GM21786 (cell line): ENCODE results near the gene MMP10.

Experiments
- ATAC-seq: cut with Tn5 transposase; IDR thresholded peaks from one replicate; pipeline ENCODE4 v1.9.1; 2021; ENCODE audit not compliant: unreplicated experiment

The MMP10 gene

GRCh38 chr11:102780491-102780918 is at the start of gene MMP10:
MMP10 (minus strand) TSS chr11:102780628; CDS start chr11:102780591, 37 bp downstream.
- no peak for ATAC-seq

DNA sequence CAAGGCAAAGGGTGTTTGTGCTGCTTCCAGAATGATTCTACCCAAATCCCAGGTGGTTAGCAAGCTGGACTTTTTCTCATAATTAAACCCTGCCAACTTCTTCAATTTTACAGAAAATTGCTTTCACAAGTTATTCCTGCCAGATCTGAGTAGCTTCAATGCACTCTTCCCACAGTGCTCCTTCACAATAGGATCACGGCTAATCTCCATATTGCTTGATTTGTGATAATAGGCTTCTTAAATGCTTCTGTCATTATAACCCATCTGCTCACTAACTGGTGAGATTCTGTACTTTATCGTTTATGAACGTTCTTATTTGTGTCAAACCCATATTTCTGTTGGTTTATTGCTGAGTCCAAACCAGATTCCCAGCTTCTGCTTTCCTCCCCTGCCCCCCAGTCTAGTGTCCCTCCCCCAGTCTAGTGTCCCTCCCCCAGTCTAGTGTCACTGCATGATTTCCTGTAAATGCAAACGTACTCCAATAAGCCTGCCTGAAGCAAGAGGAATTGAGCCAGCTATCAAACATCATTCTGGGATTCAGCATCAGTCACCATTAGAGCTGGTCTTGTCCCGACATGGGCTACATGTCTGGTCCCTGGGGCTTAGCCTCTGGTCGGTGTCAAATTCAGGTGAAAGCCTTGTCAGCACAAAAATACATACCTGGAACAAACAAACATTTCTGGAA is 49.0 kb upstream of the MMP10 start:
- ATAC-seq: no peak

- no peak for ATAC-seq
Measured at GRCh38 chr11:102824556-102824955, 44.1 kb upstream of the MMP10 start.

GRCh38 chr11:102819491-102819890 is 39.1 kb upstream of the MMP10 start:
- no peak for ATAC-seq

DNA sequence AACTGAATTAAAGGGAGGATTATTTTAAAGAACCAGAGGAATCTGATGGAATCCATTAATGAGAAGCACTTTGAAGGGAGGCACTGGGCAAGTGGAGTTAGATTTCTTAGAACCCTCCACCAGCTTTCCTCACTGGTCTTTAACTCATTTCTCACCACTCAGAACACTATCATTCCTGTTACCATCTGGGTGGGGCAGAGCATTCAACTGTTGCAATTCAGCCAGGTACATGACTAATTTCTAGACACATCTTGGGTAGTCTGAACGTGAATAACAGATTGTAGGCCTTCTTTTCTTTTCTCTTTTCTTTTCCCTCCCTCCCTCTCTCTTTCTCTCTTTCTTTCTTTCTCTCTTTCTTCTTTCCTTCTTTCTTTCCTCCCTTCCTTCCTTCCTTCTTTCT is 33.1 kb upstream of the MMP10 start:
- no peak for ATAC-seq

DNA sequence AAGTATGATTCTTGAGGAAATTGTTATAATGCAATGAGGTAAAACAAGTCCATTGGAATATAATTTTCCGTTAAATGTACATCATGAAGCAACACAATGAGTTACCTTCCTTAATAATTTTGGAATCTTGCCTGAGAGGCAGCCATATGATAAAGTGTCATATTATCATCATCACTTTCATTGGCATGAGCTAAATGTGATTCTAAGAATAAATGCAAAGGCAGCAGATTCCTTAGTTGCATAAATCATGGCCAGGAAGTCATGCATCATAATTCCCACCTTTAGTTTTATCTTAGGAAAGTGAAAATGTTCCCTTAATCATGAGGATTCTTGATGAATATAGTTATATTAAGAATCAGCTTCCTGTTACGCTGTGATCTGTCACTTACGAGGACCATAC is 31.8 kb upstream of the MMP10 start:
- ATAC-seq: no peak

GRCh38 chr11:102810950-102811660 is 30.7 kb upstream of the MMP10 start:
- ATAC-seq: no peak

- no peak for ATAC-seq
Measured at GRCh38 chr11:102809971-102810370, 29.5 kb upstream of the MMP10 start.

DNA sequence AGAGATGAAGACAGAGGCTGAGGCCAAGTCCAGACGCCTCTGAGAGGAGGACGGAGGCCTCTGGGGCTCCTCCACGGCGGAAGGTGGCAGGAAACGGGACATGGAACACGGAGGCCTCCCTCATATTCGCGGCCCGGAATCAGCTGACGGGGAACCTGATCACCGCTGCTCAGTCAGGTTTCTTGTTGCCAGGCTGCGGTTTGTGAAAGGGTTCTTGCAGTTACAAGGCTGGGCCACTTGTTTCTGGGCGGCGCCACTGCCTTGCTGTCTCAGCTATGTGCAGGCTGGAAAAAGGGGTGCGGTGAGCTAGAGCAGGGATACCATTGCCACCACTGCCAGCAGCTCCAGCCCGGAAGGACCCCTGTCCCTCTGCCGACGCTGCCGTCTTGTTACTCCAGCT is 27.5 kb upstream of the MMP10 start:
- ATAC-seq: no peak

- ATAC-seq: no peak
Measured at GRCh38 chr11:102806296-102806695, 25.9 kb upstream of the MMP10 start.

DNA sequence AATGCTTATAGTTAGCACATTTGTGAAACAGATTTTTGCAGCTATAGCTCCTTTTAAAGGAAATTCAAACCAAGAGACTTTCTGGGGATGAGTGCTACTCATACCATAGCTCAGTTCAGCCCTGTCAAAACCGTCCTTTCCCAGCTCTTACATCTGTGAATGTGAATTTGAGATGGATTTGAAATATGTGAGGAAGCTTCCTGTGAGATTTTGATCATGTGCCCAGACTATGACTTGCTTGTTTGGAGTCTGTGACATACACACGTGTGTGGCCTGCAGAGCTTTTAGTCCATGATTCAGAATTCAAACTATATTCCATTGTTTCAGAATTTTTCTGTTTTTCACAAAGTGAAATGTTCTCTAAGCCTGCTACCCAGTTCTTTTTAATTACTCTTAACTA is 21.9 kb upstream of the MMP10 start:
- ATAC-seq: no peak

- no peak for ATAC-seq
Measured at GRCh38 chr11:102800767-102801166, 20.3 kb upstream of the MMP10 start.

DNA sequence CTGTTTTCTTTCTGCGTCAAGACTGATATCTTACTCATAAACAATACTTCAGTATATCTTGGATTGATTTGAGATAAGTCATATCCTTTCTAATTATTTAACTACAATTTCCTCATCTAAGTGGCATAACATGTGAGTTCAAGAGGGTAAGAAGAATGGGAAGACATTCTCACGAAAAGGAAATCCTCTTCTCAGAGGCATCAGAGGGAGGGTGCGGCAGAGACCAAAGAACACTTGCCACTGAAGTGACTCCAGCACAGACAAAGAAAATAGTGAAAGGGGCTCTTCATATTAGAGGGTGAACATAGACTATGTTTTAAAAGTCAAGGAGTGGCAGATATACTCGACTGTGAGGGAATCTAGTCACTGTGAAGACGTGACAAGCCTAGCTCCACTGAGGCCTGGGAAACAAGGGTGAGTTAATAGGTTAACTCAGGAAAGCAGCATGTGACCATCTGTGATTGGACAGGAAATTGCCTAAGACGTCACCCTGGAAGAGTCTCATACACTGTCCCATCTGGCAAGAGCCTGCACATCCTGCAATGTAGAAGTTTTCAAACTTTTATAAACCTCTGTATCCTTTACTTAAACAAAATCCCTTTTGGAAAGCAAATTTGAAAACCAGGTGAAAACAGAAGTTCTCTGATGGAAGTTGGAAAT is 19.4 kb upstream of the MMP10 start:
- ATAC-seq: no peak

DNA sequence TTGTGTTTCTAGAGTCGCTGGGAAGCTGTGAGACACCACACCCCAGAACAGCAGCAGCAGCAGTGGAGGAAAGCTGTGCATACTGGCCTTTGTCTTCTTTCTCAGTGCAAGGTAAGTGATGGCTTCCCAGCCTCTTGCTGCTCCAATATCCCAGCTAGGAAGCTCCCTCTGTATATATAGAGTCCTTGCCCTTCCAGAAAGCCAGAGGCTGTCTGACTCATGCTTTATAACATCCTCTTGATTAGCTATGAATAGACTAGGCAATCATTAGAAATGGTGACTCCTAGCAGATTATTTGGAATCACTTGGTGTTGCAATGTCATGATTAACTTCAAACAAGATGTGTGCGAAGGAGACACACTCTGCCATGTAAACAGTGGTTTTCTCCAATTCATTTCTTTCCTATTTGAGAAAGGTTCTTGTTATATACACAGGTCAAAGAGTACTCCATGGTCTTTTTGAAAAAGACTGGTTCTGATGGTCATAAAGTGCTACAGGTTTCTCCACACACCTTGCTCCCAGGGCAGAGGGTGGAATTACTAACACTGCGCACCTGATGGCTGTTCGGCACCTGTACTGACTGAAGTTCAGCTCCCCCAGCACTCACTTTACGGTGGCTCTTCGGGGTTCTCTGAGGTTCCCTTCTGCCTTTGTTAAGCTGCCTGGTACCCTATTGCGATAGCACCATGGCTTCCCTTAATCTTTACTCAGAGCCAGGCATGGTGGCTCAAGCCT is 17.8 kb upstream of the MMP10 start, which contains the start of gene MMP1:
Gene MMP1, minus strand, starts transcription at position 149 of the 735 bp plus-strand sequence. Its CDS starts 68 bp downstream, at position 81.
- no peak for ATAC-seq

GRCh38 chr11:102794382-102794781 is 14.0 kb upstream of the MMP10 start:
- ATAC-seq: peak; percentile 98

GRCh38 chr11:102793677-102794290 is 13.4 kb upstream of the MMP10 start:
- no peak for ATAC-seq

DNA sequence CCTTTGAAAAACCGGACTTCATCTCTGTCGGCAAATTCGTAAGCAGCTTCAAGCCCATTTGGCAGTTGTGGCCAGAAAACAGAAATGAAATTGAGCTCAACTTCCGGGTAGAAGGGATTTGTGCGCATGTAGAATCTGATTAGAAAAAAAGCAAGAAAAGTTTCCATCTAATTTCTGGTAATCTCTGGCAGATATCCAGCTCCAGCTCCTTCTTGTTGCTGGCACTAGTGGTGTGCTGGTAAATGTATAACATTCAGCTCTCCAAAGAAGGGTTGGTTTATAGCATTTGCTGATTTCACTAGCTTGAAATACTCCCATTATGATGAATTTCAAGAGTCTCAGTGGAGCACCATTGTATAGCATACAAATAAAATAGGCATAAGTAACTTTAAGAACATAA is 12.2 kb upstream of the MMP10 start:
- no peak for ATAC-seq

DNA sequence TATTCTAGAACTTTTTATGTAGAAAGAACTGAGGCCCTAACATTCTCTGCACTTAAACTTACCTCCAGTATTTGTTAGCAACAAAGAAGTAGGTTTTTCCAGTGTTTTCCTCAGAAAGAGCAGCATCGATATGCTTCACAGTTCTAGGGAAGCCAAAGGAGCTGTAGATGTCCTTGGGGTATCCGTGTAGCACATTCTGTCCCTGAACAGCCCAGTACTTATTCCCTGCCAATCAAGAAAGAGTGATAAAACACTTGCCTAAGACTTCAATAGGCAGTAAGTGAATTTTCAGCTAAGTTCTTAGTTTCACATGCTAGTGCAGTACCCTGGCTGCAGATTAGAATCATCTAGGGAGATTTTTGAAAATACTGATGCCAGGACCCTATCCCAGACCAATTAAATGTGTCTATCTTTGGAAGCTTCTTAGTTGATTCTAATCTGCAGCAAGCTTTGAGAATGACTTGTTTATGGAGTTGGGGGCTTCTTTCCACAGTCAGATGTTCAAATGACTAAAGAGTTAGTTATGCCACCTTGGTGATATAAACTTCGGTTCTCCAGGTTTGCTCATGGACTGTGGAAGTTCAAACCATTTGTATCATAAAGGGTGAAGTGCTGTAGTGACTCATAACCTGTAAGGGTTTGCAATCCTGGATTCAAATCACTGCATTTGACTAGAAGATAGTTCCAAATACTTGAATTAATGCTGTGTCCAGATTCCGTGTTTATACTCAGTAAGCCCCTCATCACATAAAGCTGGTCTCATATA is 11.0 kb upstream of the MMP10 start:
- no peak for ATAC-seq

DNA sequence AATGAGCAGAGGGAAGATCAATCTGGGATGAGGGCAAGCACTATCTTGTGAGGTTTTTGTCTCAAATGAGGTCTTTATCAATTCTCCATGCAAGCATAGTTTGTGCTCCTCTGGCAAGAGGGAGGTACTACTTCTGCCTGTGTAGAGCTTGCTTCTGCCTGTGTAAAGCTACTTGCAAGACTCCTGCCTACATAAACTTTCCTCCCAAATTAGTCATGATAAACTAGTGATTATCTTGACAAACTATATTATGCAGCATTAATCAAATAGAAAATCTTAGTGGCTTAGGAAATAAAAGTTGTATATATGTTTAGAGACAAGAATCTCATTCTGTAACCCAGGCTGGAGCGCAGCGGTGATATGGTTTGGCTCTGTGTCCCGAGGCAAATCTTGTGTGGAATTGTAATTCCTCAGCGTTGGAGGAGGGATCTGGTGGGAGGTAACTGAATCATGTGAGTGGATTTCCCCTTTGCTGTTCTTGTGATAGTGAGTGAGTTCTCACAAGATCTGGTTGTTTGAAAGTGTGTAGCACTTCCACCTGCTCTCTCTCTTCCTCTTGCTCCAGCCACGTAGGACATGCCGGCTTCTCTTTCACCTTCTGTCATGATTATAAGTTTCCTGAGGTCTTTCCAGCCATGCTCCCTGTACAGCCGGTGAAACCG is 8.0 kb upstream of the MMP10 start:
- no peak for ATAC-seq

GRCh38 chr11:102784380-102784779 is 4.0 kb upstream of the MMP10 start:
- ATAC-seq: no peak
